ENCODE measurements around the gene FRZB.
"Not testable (repeated sequence)": the region's sequence is repeated elsewhere in the genome, so short reads cannot be mapped to it uniquely, and the experiment has no call there.

Gene FRZB

DNA sequence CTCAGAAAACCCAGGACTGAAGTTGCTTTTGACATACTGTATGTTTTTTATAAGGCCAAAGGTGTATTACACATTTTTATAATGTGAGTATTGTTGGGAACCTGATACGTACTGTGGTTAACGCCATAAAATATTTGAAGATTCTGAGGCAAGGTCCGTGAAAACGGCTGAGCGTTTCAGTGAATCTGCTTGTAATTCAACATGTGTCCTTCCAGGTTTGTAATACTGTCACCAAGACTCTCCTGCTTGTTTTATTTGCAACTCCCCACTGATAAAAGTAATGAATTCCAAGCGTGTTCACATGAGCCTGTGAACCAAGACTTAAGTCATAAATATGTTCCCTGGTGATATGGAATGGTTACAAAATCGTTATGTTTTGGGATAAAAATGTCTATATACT, 23.9 kb upstream of the FRZB start:
- no peak for DNase-seq (ENCODE audit: low read depth)

DNA sequence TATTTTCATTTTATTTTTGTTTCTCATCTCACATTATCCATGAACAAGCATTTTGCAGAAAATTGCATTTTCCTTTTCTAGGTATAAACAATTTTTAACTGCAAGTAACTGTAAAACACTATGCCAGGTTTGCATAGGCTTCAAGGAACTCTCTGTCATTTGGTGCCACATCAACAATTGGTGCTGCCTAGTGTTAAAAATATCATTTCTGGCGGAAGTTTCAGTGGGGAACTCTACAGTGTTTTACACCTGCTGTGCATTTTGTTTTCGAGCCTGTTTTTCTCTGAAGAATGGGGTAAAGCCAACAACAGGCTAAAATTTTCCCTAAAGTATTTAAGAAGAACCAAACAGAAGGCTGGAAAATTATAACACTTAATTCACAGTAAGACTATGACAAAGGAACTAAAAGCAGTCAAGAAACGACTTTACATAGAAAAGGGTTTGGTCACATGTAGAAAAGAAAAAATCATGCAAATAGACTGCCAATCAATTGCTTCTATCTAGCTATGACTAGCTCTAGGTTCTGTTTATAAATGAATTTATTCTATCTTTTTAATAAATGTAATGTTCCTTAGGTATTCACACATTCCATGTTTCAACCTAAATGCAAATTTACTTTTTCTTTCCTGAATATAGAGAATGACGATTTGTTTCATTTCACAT, 21.4 kb upstream of the FRZB start:
- DNase-seq (ENCODE audit: low read depth), result no peak

DNA sequence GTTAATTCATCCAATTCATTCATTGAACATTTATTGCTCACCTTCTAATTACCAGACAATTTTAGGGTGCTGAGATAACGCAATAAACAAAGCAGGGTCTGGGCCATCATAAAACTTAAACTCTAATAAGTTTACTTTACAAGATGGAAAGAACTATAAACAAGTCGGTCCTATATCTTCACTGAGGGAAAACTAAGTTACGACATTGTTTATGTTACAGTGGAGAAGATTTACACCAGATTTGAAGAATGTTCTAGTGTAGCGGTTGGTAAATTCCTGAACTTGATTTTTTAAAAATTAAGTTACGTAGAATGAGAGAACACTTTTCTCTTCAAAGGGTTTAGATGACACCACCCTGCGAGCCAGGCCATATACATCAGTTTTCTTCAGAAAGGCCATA, 20.7 kb upstream of the FRZB start:
- no peak for DNase-seq (ENCODE audit: low read depth)

DNA sequence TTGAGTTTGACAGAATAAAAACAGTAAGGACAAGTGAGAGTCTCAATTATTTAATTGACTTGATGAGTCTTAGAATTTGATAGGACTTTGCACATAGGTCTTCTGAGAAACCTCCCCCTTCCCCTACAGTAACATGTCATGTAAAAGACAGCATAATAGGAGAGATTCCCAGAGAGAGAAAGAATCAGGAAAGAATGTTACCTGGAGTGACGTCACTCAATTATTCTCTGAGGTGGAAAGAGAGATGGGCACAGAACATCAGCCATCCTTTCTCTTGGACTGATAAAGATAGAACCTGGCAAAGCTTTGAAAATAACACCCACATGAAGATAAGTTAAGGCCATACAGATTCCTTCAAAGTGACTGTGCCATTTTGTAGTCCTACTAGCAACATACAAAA, 19.3 kb upstream of the FRZB start:
- no peak for DNase-seq (ENCODE audit: low read depth)

DNA sequence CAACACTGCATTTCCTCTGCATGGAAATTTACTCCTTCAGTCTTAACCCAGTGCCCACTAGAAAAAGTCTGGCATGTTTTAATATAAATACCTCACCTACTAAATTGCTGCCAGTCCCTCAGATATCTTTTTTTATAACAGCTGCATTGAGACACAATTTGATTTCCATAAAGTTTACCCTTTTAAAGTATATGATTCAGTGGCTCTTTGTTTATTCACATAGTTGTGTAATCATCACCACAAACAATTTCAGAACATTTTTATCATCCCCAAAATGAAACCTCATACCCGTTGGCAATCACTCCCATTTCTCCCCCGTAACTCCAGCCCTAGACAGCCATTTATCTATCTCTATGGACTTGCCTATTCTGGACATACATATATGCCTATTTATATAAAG, 17.0 kb upstream of the FRZB start:
- DNase-seq (ENCODE audit: low read depth), result no peak

DNA sequence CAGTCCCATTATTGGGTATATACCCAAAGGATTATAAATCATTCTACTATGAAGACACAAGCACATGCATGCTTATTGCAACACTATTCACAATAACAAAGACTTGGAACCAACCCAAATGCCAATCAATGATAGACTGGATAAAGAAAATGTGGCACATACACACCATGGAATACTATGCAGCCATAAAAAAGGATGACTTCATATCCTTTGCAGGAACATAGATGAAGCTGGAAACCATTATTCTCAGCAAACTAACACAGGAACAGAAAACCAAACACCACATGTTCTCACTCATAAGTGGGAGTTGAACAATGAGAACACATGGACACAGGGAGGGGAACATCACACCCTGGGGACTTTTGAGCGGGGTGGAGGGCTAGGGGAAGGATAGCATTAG, 13.7 kb upstream of the FRZB start:
- not testable (repeated sequence) for DNase-seq (ENCODE audit: low read depth)

DNA sequence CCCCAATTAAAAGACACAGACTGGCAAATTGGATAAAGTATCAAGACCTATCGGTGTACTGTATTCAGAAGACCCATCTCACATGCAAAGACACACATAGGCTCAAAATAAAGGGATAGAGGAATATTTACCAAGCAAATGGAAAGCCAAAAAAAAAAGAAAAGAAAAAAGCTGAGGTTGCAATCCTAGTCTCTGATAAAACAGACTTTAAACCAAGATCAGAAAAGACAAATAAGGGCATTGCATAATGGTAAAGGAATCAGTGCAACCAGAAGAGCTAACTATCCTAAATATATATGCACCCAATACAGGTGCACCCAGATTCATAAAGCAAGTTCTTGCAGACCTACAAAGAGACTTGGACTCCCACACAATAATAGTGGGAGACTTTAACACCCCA, 10.2 kb upstream of the FRZB start:
- DNase-seq (ENCODE audit: low read depth), result not testable (repeated sequence)

DNA sequence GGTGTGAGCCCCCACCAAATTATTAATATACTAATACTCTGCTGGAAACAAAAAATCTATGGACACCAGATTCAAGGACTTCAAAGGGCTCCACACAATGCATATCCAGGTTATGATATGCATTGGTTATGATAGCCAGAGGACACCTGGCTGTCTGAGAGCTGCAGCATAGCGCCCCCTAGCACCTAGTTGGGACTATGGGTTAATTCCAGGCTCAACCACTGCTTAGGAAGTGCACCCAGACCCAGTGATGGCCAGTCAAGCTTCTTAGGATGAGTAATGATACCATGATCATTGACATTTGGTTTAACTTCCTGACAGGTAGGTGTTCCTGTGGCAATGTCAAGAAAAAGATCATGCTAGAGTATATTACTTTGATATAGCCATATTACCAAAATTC, 3.8 kb upstream of the FRZB start:
- no peak for DNase-seq (ENCODE audit: low read depth)

DNA sequence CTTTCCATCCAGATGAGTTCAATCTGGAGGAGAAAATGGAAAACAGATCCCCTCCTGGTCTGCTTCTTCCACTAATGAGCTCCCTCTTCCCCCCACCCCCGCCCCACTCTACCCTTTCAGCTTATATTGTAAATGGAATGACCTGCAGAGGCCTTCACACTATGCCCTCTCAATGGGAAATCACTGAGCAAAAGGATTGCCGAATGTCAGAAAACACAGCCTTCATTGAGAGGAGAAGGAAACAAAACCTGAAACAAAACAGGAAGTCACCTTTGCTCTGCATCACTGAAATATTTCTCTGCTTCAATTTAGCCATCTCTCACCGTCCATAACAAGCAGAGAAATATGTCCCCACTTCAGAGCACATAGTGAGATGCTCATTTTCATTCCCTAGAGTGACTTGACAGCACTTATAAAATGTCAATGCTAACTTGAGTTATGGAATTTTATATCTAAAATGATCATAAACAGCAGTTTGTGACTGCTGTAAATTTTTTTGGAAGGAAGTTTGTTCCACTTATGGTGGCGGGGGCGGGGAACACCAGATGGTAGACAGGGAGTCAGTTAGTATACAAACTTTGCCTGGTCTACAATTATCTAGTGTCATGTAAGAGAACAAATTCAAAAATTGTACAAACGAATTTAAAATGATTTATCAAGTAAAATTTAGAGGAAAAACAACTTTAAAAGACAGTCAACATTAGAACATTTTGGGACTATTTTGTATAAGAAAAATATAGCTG, 1.8 kb upstream of the FRZB start:
- no peak for DNase-seq (ENCODE audit: low read depth)

DNA sequence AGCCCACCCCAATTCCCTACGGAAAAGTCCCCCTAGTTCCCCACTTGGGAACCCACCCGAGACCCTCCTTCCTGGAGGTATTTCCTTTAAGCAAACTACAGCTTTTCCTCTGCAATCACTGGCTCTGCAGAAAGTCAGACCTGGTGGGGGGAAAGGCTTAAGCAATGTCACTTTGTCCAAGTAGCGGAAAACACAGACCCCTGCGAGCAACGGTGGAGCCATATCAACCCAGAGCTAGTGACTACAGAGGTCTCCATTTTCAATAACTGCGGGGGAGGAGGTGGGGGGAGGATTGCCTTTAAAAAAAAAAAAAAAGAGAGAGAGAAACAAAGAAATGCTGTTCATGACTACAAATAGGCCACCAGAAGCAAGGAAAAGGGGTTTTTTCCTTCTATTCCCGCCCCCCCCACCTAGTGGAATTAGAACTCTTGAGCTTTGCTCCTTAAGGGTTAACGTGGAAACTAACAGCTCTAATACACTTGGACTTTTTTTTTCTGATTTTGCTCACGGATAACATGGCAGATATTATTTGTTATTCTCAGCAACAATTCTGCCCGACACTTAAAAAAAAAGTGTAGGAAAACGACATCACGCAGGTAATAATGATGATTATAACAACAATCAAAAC, 1.1 kb upstream of the FRZB start:
- DNase-seq (ENCODE audit: low read depth), result no peak

DNA sequence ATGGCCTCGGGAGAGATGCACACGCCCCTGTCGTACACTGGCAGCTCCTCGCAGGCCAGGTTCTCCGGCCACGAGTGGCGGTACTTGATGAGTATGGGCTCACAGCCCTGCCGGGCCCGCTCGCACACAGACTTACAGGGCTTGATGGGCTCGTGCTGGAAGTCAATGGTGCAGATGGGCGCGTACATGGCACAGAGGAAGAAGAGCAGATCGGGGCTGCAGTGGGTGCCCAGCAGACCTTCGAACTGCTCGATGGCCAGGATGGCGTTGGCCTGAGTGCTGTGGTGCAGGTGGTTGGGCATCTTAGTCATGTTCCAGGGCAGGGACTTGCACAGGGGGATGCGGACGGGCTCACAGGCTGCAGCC, 359 bp downstream of the FRZB start:
- no peak for DNase-seq (ENCODE audit: low read depth)

DNA sequence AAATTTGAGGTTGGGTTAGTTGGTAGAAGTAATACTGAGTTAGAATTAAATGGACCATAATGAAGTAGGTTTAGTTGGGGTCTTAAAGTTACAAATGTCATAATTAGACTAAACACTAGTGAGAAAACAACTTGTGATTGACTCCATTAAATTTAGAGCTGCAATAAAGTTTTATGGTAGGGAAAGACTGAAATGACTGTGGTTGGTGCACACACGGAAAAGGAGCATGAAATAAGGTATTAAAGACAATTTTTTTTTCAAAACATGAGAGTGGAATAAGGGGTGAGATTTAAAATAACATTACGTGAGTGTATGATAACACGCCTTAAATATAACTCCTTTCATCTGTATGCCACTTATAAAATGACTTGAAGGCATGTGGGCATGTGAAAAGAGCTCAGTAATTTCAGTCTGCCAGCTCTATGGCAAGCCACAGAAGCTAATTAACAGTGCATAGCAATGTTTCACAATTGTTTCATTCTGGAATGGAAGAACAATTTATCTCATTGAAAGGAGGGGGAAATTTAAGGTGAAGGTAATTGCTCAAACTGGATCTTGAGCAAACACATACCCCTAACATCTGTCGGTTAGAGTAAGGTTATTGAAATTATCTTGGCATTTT, 1.4 kb downstream of the FRZB start:
- no peak for DNase-seq (ENCODE audit: low read depth)

DNA sequence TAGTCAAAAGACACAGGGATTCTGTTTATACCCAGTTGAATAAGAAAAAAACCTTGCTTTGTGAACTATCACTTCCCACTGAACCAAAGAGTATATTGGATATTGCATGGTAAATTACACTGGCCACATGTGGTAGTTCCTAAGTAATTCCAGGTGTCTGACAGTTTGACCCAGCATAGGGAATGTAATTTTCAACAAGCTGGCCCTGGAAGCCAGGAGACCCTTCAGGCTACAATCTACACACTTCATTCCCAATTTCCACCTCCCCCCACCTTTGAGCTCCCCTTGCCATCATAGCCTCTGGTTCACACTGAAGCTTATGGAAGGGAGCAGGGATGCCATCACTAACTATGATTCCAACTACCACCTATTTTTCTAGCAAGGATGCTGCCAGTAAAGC, 2.8 kb downstream of the FRZB start:
- no peak for DNase-seq (ENCODE audit: low read depth)

DNA sequence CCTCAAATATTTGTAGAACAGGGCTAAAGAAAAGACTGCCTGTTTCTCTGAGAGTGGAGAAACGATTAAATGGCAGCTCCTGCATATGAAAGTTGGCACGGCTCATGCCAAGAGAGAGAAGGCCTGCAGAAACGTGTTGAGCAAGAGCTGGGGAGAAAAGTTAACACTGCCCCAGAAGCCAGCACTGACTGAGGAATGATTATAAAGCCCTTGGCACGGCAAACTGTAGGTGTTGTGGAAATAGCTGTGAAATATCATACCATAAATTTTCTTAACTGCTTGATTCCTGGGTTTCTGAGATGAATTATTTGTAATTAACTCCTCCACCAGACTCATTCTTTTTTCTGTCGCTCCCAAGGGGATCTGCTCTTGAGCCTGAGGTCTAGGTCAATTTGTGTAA, 4.3 kb downstream of the FRZB start:
- no peak for DNase-seq (ENCODE audit: low read depth)

DNA sequence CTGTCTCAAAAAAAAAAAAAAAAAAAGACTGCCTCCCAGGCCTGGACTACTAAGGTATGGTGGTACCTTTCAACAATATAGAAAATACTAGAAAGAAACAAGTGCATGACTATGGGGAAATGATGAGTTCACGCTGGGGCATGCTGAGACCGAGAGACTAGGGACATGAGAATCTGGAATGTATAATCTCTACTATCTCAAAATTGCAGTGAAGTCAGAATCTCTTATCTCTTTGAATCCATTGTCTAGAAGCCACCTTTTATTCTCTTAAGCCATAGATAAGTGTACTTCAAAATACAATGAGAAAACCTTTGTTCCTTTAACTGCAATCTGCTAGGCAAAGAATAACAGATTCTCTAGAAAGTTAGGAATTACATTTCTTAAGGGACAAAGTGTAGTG, 5.6 kb downstream of the FRZB start:
- DNase-seq (ENCODE audit: low read depth), result no peak

DNA sequence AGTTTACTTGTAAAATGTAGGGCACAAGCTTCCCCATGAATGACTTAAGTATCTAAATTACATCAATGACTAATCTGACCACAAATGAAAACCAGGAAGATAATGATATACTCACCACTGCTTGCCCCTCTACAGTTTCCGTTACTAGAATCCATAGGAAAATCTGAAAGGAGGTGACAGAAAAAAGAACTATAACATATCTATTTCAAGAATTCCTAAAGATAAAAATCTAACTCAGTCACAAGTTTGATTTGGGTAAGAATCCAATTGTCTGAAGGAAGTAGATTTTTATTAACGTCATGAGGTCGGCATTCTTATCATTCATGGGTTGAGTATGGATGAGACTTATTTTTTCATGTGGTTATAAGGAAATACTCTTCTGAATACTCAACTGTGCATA, 7.8 kb downstream of the FRZB start:
- DNase-seq (ENCODE audit: low read depth), result no peak

DNA sequence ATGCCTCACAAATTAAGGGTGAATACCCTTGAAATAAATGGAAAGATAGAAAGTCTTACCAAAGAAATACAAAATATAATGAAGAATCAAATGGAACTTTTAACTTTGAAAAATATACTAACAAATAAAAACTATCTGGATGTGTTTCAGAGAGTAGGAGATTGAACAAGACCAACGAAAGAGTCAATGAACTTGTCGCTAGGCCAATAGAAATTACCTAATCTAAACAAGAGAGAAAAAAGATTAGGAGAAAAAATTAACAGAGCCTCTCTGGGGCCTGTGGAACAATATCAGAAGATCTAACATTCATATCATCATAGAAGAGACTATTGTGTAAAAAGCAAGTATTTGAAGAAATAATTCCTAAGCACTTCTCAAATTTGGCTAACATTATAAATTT, 11.1 kb downstream of the FRZB start:
- no peak for DNase-seq (ENCODE audit: low read depth)

DNA sequence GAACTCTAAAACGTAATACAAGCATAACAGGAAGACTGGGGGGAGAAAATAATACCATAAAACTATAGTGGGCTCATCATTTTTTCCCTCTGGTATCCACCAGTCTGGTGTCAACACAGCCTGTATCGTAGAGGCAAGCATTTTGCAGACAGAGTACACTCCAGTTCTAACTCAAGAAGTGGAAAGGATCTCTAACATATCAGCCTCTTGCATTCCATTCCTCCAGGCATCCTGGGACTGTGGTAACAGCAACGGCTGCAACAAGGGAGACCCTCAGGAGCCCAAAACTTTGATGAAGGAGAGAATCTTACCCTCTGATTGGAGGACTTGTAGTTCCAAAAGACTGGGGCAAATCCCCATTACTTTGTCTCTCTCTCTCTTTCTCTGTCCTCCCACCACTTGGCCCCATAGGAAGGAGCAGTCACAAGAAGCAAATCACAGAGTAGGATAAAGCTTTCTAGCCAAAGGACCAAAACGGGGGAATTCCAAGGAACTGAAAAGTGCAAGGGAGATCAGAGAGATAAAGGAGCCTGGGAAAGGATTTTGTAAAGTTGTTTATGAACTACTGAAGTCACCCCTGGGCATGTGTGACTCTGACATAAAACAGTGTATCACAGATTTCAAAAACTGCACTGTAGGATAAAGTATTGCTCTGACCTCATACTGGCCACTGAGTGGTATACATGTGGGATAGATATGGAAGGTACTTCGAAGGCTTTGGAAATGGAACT, 11.9 kb downstream of the FRZB start:
- no peak for DNase-seq (ENCODE audit: low read depth)

DNA sequence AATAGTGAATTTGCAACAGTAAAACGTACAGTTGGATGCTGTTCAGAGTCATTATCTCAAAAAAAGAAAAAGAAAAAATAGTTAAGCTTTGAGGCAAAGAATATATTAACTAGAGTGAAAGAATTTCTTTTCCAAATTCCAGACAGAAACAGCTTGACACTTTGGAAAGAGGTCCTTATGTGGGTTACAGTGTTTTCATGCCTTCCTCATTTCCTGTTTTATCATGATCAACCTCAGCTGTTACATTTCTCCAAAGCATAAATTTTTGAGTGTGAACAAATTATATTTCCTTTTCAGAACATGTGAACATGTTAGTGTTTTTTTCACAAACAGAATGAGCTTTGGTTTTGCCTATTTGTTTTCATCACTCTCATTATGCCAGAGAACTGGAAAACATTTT, 13.6 kb downstream of the FRZB start:
- DNase-seq (ENCODE audit: low read depth), result no peak

DNA sequence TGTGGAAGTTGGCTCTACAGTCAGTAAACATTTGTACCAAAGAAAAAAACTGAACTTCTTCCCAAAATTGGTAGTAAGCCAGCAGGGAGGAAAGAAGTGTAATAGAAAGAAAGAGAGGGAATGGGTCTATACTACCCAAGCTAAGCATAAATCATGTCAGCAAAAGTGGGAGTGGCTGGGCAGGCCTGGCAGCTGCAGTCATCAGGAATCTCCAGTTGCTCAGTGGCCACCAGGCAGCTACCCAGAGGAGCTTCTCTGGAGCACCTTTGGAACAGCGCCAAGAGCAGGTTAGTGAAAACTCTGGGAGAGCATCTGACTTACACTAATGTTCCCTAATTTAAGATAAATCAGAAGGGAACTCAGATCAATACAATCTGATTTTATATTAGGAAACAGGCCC, 14.3 kb downstream of the FRZB start:
- no peak for DNase-seq (ENCODE audit: low read depth)

DNA sequence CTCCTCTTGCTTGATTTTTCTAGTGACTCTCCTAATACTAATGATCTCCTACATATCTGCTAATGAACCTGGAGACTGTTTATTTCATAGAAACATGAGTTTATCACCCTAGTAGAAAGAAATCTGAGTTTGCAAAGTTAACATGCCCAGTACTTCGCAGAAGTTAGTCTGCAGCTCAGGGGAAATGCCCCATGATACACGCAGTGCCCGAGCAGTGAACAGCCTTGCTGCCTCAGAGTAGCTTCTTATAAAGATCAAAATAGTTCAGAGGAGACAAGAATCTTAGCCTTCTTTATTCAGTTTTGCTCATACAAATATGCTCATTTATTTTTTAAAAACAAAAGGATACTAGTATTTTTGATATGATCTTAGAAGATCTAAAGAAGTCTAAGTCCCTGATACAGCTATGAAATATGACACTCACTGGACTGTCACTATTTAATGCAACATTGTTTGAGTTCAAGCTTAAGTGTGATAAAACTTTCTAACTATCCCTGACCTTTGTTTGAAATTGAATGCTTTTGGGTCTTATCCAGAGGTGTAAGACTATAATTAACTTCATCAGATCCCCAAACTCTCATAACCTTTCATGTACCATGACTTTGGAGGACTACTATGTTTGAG, 20.5 kb downstream of the FRZB start:
- no peak for DNase-seq (ENCODE audit: low read depth)

DNA sequence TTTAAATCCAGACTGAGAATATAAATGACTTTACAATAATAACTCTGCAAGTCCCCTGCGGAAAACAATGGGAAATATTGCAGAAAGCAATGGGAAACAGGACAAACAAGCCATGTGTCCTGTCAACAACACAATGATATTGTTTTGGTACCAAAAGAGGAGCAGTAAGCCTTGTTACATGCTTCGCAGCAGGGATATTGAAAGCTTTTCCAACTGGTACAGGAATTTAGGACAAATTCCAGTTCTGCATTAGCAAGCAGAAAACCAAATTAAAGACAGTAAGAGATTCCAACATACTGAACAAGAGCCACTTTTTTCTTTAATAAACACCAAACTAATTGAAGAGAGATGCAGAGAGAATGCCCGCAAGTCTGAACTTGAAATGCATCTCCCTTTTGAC, 30.0 kb downstream of the FRZB start:
- DNase-seq (ENCODE audit: low read depth), result no peak

All from stimulated activated CD8-positive, alpha-beta memory T cell treated with anti-CD3 and anti-CD28 coated beads, Interleukin-7, amount 100 ng/mL, for 24 hours (primary cell).